BJ (cell line): Measurements from ENCODE around the gene METTL25B. TPM values are rescaled to one million over a fixed set of nuclear protein-coding genes. Genes with fewer than 3 reads are reported as not detected.

Source experiments
- CTCF ChIA-PET: fragments of 350-600 bp; formaldehyde crosslinking; extraction: SDS; loops from one replicate; lab custom pipeline; 2021; ENCODE audit warnings: antibody characterized with exemption, inconsistent platforms; lab: Yijun Ruan, JAX
- POLR2A ChIA-PET: fragments of 300-600 bp; sonication (Branson Sonifier 250); formaldehyde crosslinking; extraction: SDS; loops from one replicate; lab custom pipeline; 2021; ENCODE audit warnings: antibody characterized with exemption; lab: Charles Lee
- DNase-seq: peaks from one replicate; pipeline ENCODE4 v3.0.0-alpha.2; 2011; ENCODE audit warnings: low read depth
- H3K27me3 ChIP-seq: 2 replicates; pipeline ENCODE4 v1.6.0; 2011; ENCODE audit warnings: low read length; ENCODE audit not compliant: control insufficient read depth, insufficient read depth
- H3K36me3 ChIP-seq: 2 replicates; pipeline ENCODE4 v1.5.1; 2011; ENCODE audit warnings: low read length; ENCODE audit not compliant: control insufficient read depth, insufficient read depth
- H3K4me3 ChIP-seq: 2 replicates; pipeline ENCODE4 v1.5.1; 2011; ENCODE audit warnings: low read depth, mild to moderate bottlenecking, control low read depth, low read length
- CTCF ChIP-seq: IDR thresholded peaks from 2 replicates; pipeline ENCODE4 v1.5.1; 2011; ENCODE audit warnings: low read depth, mild to moderate bottlenecking, control low read depth, inconsistent platforms, low read length, moderate library complexity; ENCODE audit not compliant: insufficient read depth
- polyA plus RNA-seq: library from polyadenylated mRNA; depleted of rRNA; stranded (reverse); fragments of >200 nt; gene quantifications from 2 replicates; pipeline ENCODE4 v1.2.3, GENCODE V29; 2011

The METTL25B gene
- polyA plus RNA-seq, 1 experiment: 14.6 TPM

- TF ChIP-seq CTCF: no peak
- Histone ChIP-seq H3K36me3 (peaks cover 3% of the 10 kb centered on the region), H3K4me3 (peak within 1 kb of the TSS; percentile 97), H3K27me3 (no peaks in the 10 kb centered on the region)
- ChIA-PET CTCF (interaction anchor here (0.6 to 3.3 kb wide), 8 partner anchors 15 to 123 kb away, joined by 3 to 17 read pairs (median 4); partner anchors contain the start of gene MRPL24), POLR2A (interaction anchor here (0.6 to 1.4 kb wide), 2 partner anchors 26 to 27 kb away, joined by 4 to 11 read pairs; partner anchors contain the start of gene MRPL24)
- DNase-seq: peak; percentile 100
These were observed 39.0 kb downstream of the METTL25B start, which contains the start of gene PRCC for GRCh38 chr1:156767101-156767878. Gene PRCC (plus strand): TSS chr1:156767535. CDS start chr1:156767772, 237 bp downstream.

GRCh38 chr1:156767879-156768604 lies 39.8 kb downstream of the METTL25B start:
- Histone ChIP-seq H3K4me3 (peak overlapping the region; percentile 97), H3K27me3 (no peaks in the 10 kb centered on the region), H3K36me3 (peaks cover 3% of the 10 kb centered on the region)
- ChIA-PET POLR2A (interaction anchor here (1.4 kb wide), 1 partner anchor 27 kb away, joined by 11 read pairs; the partner anchor contains the start of gene MRPL24), CTCF (interaction anchor here (0.9 to 3.3 kb wide), 7 partner anchors 11 to 92 kb away, joined by 3 to 17 read pairs (median 4); partner anchors contain the start of gene MRPL24)
- DNase-seq: no peak
- no peak for TF ChIP-seq CTCF

GRCh38 chr1:156768610-156769295 lies 40.5 kb downstream of the METTL25B start:
- peaks cover 3% of the 10 kb centered on the region for H3K36me3 ChIP-seq
- no peaks in the 10 kb centered on the region for H3K27me3 ChIP-seq
- POLR2A ChIA-PET: no interaction called here
- peak overlapping the region; percentile 97 for H3K4me3 ChIP-seq
- no peak for DNase-seq
- no peak for TF ChIP-seq CTCF
- CTCF ChIA-PET: interaction anchor here (1.3 to 3.3 kb wide), 5 partner anchors 12 to 91 kb away, joined by 3 to 17 read pairs (median 11); no protein-coding TSS in a partner anchor

- CTCF ChIA-PET: interaction anchor here (0.7 to 2.4 kb wide), 8 partner anchors 9 to 148 kb away, joined by 3 to 15 read pairs (median 3); partner anchors contain the start of gene LRRC71
- peaks cover 3% of the 10 kb centered on the region for H3K36me3 ChIP-seq
- POLR2A ChIA-PET: interaction anchor here (0.9 kb wide), 1 partner anchor 64 kb away, joined by 6 read pairs; no protein-coding TSS in a partner anchor
- no peak for TF ChIP-seq CTCF
- no peaks in the 10 kb centered on the region for H3K27me3 ChIP-seq
- DNase-seq: no peak
- no peak overlapping the region for H3K4me3 ChIP-seq
These were observed 44.0 kb downstream of the METTL25B start for GRCh38 chr1:156772222-156772621.
